ENCODE results near the gene SEC24C. TPM values are rescaled to one million over a fixed set of nuclear protein-coding genes. Genes with fewer than 3 reads are reported as not detected.
"Not testable (repeated sequence)": the region's sequence is repeated elsewhere in the genome, so short reads cannot be mapped to it uniquely, and the experiment has no call there.

The SEC24C gene
- total RNA-seq, 2 experiments from 2014 or later: 74.6 to 74.9 TPM

DNA sequence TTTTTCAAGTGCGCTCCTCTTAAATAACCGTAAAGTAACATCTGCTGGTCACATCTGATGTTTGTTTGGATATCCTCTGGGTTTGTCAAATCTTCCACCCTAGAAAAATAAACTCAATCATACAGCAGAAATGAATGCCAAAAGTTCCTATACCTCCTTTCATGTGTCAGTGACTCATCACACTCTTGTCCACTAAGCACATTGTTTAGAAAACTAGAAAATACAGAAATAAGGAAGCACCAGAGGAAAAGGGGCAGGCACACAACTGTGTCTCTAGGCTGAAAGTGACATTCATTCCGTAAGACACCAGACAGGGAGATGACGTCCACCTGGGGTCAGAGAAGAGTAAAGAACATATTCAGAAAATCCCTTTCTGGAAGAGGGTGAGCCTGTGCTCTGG lies 23.6 kb upstream of the SEC24C start:
- not testable (repeated sequence) for H3K27ac Mint-ChIP-seq, H3K4me1 Mint-ChIP-seq, H3K4me3 Mint-ChIP-seq, H3K9me3 Mint-ChIP-seq, H3K27me3 Mint-ChIP-seq, DNase-seq
- H3K36me3 Mint-ChIP-seq: peaks cover 22% of the 10 kb centered on the region

DNA sequence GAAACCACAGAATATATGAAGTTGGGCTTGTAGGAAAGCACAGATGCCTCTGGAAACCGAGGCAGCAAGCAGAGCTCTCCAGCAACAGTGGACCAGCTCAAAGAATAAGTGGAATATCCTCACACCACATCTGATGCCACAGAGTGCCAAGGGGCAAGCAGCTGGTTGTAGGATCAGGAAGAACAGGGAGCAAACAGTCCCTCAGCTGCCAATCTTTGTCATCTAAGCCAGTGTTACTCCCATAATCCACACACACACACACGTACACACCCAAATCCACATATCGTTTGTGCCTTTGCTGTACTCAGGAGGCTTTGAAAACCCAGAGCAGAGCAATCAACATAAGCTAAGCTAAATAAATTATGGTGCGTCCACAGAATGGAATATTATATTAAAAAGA lies 20.7 kb upstream of the SEC24C start:
- Mint-ChIP-seq H3K36me3 (peaks cover 23% of the 10 kb centered on the region), H3K4me3 (no peak overlapping the region), H3K27ac (no peak overlapping the region), H3K4me1 (peaks cover 2% of the 10 kb centered on the region), H3K27me3 (no peaks in the 10 kb centered on the region), H3K9me3 (no peaks in the 10 kb centered on the region)
- DNase-seq: no peak

DNA sequence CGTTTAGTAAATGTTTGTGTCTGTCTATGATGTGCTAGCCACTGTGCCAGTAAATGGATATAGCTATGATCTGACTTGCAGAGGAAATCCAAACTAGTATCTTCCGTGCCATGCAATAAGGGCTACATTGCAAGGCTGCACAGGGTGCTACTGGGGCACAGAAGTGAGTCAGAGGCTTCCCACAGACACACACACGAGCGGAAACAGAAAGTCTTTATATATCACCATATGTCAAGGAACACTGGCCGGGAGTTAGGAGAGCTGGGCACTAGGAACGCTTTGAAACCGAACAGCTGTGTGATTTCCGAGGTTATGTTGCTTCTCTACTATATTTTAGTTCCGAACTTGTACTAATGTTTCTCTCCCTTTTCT lies 14.4 kb upstream of the SEC24C start:
- H3K27me3 Mint-ChIP-seq, H3K36me3 Mint-ChIP-seq, H3K4me1 Mint-ChIP-seq, H3K9me3 Mint-ChIP-seq: not testable (repeated sequence)
- peak overlapping the region; percentile 98 for H3K4me3 Mint-ChIP-seq
- DNase-seq: peak; percentile 41
- H3K27ac Mint-ChIP-seq: peak overlapping the region; percentile 95

DNA sequence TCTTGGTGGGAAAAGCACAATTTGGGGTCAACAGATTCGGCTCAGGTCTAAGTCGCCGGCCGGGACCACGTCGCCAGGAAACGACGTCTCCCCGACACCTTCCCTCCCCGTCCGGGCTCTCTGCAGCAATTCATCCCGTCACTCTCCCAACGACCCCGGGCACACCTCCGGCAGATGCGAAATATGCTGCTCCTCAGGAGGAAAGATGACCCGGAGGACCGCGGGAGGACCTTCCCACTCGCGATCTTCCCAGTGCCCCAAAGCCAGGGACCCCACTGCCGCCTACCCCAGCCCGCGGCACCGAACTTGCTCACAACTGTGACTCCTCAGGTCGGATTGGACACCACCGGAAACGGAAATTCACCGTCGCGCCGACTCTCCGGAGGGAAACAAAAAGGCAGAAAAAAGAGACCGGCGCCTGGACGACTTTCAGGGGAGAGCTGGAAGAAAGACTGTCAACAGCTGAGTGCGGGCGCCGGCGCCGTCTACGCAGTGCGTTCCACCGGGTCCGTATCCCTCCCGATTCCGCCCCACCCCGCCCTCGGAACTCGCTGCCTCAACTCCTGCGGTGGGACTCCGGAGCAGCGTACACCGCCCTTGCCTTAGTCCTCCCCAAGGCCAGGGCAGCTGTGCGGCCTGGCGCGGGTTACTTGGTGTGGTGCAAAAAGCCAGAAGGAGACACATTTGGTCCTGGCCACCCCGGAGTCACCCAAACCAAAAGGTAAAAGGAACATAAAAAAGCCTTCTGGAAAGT lies 13.8 kb upstream of the SEC24C start:
- H3K27me3 Mint-ChIP-seq: no peaks in the 10 kb centered on the region
- DNase-seq: peak; percentile 92
- H3K9me3 Mint-ChIP-seq: no peaks in the 10 kb centered on the region
- peaks cover 9% of the 10 kb centered on the region for H3K36me3 Mint-ChIP-seq
- peaks cover 8% of the 10 kb centered on the region for H3K4me1 Mint-ChIP-seq
- peak overlapping the region; percentile 98 for H3K4me3 Mint-ChIP-seq
- peak overlapping the region; percentile 95 for H3K27ac Mint-ChIP-seq

DNA sequence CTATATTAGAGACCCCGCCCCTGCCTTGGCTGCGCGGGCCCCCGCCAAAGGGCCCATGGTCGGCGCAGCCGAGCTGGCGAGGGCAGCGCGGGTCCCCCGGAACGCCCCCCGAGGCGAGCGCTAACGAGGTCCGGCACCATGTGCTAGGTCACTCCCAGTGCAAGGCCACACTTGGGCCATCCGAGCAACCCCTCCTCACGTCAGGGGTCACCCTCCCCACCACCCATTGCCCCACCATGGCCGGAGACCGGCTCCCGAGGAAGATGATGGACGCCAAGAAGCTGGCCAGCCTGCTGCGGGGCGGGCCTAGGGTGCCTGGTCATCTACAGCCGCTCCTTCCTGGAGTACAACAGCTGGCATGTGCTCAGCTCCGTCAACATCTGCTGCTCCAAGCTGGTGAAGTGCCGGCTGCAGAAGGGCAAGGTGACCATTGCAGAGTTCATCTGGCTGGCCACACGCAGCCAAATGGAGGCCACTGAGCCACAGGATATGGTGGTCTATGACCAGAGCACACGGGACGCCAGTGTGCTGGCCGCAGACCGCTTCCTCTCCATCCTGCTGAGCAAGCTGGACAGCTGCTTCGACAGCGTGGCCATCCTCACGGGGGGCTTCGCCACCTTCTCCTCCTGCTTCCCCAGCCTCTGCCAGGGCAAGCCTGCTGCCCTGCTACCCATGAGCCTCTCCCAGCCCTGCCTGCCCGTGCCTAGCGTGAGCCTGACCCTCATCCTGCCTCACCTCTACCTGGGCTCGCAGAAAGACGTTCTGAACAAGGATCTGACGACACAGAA lies 12.4 kb upstream of the SEC24C start:
- no peak overlapping the region for H3K27ac Mint-ChIP-seq
- peak overlapping the region; percentile 40 for H3K4me3 Mint-ChIP-seq
- H3K27me3 Mint-ChIP-seq: no peaks in the 10 kb centered on the region
- H3K36me3 Mint-ChIP-seq: peaks cover 4% of the 10 kb centered on the region
- no peak for DNase-seq
- H3K9me3 Mint-ChIP-seq: no peaks in the 10 kb centered on the region
- peaks cover 11% of the 10 kb centered on the region for H3K4me1 Mint-ChIP-seq

DNA sequence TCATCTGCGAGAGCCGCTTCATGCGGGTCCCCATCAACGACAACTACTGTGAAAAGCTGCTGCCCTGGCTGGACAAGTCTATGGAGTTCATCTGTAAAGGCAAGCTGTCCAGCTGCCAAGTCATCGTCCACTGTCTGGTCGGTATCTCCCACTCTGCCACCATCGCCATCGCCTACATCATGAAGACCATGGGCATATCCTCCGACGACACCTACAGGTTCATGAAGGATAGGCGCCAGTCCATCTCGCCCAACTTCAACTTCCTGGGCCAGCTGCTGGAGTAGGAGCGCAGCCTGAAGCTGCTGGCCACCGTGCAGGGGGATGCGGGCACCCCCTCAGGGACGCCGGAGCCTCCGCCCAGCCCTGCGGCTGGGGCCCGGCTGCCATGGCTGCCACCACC lies 11.7 kb upstream of the SEC24C start:
- Mint-ChIP-seq H3K4me3 (peak overlapping the region; percentile 40), H3K27me3 (no peaks in the 10 kb centered on the region), H3K9me3 (no peaks in the 10 kb centered on the region), H3K36me3 (peaks cover 3% of the 10 kb centered on the region), H3K27ac (no peak overlapping the region), H3K4me1 (peaks cover 11% of the 10 kb centered on the region)
- DNase-seq: no peak

DNA sequence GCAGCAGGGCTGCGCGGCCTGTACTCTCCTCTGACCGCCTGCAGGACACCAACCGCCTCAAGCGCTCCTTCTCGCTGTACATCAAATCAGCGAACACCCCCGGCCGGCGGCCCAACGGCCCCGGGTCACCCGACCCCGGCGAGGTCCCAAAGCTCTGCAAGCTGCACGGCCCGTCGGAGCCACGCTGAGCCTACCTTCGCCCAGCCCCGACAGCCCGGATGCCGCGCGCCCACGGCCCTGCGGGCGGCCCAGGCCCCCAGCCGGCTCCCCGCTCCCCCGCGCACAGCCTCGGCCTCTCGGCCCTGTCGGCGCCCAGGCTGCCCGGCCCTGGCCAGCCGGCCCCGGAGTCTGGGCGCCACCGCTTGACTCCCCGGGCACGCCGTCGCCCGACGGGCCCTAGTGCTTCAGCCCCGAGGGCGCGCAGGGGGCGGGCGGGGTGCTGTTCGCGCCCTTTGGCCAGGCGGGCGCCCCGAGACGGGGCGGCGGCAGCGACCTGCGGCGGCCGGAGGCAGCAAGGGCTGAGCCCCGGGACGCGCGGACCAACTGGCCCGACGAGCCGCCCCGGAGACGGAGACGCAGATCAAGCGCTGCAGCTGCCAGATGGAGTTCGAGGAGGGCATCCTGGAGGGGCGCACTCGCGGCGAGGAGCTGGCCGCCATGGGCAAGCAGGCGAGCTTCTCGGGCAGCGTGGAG lies 11.1 kb upstream of the SEC24C start:
- no peak for DNase-seq
- H3K36me3 Mint-ChIP-seq: no peaks in the 10 kb centered on the region
- no peaks in the 10 kb centered on the region for H3K27me3 Mint-ChIP-seq
- H3K9me3 Mint-ChIP-seq: no peaks in the 10 kb centered on the region
- H3K27ac Mint-ChIP-seq: no peak overlapping the region
- H3K4me3 Mint-ChIP-seq: no peak overlapping the region
- peaks cover 11% of the 10 kb centered on the region for H3K4me1 Mint-ChIP-seq

DNA sequence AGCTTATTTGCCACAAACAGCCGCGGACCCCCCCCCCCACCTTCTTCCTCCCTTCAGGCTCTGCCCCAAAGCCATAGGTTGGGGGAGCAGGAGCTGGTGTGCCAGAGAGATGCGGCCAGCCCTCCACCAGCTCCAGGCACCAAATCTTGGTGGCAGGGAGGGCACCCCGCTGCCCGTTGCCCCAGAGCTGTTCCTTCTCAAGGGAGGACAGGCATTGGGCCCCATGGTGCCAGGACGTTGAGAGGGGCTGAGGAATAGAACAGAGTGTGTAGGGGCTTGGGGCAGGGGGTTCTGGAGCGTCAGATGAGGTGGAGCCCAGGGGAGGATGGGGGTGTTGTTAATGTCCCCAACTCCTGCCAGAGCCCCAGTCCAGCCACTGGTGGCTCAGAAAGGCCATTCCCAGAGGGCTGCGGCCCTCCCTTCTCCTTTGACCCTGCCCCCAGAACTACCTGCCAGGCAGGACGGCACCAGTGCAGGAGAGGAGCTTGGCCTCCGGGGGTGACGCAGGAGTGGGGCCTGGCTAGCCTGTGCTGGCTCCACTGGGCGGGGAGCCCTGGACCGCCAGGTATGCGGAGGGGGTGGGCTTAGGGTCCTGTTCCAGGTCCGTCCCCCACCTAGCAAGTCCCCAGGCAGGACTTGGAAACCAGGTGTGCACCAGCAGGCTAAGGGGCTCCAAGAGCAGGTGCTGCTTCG lies 10.0 kb upstream of the SEC24C start:
- H3K27ac Mint-ChIP-seq: no peak overlapping the region
- H3K4me3 Mint-ChIP-seq: no peak overlapping the region
- H3K36me3 Mint-ChIP-seq: no peaks in the 10 kb centered on the region
- H3K9me3 Mint-ChIP-seq: no peaks in the 10 kb centered on the region
- H3K27me3 Mint-ChIP-seq: no peaks in the 10 kb centered on the region
- peaks cover 11% of the 10 kb centered on the region for H3K4me1 Mint-ChIP-seq
- DNase-seq: no peak

DNA sequence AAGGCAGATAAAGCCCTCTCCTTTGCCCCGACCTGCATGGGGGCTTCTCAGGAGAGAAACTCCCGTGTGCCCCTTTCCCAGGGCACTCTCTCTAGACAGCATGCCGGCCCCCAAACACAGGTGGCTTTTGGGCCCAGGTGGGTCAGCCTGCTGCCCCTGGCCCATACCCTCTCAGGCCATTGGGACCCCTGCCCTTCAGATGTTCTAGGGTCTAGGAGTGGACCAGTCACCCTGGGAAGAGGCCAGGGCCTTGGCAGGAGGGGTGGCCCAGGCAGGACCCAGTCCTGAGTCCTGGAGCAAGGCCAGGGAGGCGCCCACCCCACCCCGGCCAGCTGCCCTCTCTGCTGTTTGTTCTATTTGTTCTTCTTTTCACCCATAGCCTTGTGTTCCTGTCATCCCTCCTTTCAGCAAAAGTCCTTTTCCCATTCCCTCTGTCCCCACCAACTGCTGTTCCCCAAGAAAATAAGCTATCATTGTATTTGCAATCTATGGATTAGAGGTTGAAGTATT lies 9.3 kb upstream of the SEC24C start:
- Mint-ChIP-seq H3K4me1 (peaks cover 8% of the 10 kb centered on the region), H3K27ac (no peak overlapping the region), H3K4me3 (no peak overlapping the region), H3K27me3 (no peaks in the 10 kb centered on the region), H3K9me3 (no peaks in the 10 kb centered on the region), H3K36me3 (no peaks in the 10 kb centered on the region)
- no peak for DNase-seq

DNA sequence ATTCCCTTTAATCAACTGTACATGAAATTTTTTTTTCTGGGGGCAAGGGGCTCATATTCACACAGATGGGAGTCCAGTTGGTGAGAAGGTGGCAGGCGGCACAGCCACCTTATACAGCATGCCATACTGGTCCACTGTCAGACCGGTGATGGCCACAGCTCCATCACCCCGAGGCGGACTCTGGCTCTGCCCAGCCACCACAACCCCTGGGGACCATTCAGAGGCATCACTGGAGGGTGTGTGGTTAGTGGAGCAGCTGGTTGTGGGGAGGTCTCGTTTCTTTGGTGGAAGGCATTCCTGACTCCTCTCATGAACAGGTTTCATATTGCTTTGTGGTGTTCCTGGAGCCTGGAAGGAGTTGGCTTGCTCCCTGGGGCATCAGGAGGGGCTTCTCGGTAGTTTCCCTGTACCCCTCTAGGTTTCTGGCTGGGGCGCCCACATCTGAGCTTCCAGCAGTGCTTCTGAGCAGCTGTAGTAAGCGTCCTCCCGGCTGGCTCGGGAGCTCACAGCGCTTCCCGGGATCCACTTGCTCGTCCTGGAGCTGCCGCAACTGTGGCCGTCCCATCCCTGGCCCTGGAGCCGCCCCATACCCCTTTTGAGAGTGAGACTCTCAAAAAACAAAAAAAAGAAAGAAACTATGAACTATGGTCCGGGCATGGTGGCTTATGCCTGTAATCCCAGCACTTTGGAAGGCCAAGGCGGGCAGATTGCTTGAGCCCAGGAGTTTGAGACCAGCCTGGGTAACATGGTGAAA lies 3.5 kb upstream of the SEC24C start:
- peaks cover 15% of the 10 kb centered on the region for H3K36me3 Mint-ChIP-seq
- H3K4me3 Mint-ChIP-seq, H3K27ac Mint-ChIP-seq, H3K27me3 Mint-ChIP-seq, H3K9me3 Mint-ChIP-seq, DNase-seq: not testable (repeated sequence)
- H3K4me1 Mint-ChIP-seq: peaks cover 17% of the 10 kb centered on the region

DNA sequence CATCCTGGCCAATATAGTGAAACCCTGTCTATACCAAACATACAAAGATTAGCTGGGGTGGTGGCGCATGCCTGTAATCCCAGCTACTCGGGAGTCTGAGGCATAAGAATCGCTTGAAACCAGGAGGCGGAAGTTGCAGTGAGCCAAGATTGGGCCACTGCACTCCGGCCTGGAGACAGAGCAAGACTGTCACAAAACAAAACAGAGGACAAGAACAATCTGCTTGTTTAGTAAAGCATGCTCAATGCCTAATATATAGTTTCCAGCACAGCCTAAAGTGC lies 1.8 kb upstream of the SEC24C start:
- Mint-ChIP-seq H3K4me3 (peak overlapping the region; percentile 90), H3K27ac (peak overlapping the region; percentile 99), H3K4me1 (peaks cover 26% of the 10 kb centered on the region), H3K36me3 (peaks cover 21% of the 10 kb centered on the region), H3K27me3 (no peaks in the 10 kb centered on the region), H3K9me3 (no peaks in the 10 kb centered on the region)
- DNase-seq: no peak

DNA sequence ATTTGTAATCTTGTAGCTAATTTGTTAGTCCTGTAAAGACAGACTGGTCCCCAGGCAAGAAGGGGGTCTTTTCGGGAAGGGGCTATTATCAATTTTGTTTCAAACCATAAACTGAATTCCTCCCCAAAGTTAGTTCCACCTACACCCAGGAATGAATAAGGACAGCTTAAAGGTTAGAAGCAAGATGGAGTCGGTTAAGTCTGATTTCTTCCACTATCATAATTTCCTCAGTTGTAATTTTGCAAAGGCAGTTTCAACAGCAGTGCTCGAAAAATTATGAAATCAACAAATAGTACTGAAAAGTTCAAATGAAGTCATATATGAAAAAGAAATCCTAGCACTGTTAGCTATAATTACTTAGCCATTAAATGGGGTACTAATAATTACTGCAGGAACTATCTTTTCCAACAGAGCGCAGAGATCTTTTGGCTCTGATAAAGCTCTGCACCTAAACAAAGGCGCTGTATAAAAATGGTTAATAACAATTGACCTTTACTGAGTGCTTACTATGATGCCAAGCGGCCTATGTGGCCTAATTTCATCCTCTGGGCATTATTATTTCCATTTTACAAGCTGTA lies 756 bp upstream of the SEC24C start:
- DNase-seq: no peak
- H3K36me3 Mint-ChIP-seq: peaks cover 21% of the 10 kb centered on the region
- H3K9me3 Mint-ChIP-seq: no peaks in the 10 kb centered on the region
- peak overlapping the region; percentile 90 for H3K4me3 Mint-ChIP-seq
- no peaks in the 10 kb centered on the region for H3K27me3 Mint-ChIP-seq
- peak overlapping the region; percentile 99 for H3K27ac Mint-ChIP-seq
- peaks cover 28% of the 10 kb centered on the region for H3K4me1 Mint-ChIP-seq

DNA sequence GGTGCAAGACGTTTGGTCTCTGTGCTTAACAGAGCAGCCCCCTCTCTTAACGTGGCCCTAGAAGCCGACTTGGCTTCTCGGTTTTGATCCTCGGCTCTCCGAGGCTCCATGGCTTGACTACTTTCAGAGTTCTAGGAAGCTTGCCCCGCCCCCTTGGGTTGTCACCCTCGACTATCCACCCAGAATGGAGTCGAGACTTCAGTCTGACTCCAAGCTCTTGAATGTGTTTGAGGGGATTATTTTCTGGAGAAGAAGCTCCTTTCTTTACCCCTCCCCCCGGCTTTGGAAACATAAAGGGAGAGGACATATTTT lies 448 bp downstream of the SEC24C start:
- Mint-ChIP-seq H3K4me3 (peak overlapping the region; percentile 90), H3K36me3 (peaks cover 25% of the 10 kb centered on the region), H3K27ac (peak overlapping the region; percentile 99), H3K27me3 (no peaks in the 10 kb centered on the region), H3K9me3 (no peaks in the 10 kb centered on the region), H3K4me1 (peaks cover 33% of the 10 kb centered on the region)
- DNase-seq: peak; percentile 59

DNA sequence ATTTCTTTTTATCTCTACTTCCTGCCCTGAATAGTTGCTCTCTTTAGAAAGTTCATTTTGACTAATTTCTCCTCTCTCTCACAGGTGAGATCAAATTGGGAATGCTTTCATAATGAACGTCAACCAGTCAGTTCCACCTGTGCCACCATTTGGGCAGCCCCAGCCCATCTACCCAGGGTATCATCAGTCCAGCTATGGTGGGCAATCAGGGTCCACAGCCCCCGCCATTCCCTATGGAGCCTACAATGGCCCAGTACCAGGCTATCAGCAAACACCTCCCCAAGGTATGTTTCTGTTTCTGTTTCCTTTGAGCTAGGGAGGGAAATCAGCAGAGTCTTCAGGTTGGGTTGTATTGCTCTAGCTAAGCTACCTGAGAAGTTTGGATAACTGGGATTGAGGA lies 2.5 kb downstream of the SEC24C start:
- Mint-ChIP-seq H3K36me3 (peaks cover 34% of the 10 kb centered on the region), H3K9me3 (no peaks in the 10 kb centered on the region), H3K4me3 (peak overlapping the region; percentile 90), H3K4me1 (peaks cover 39% of the 10 kb centered on the region), H3K27ac (peak overlapping the region; percentile 56), H3K27me3 (no peaks in the 10 kb centered on the region)
- DNase-seq: no peak

All from activated naive CD8-positive, alpha-beta T cell treated with anti-CD3 and anti-CD28 coated beads for 36 hours (primary cell).